ENCODE results near the gene PTH2R.
"Not testable (repeated sequence)": the region's sequence is repeated elsewhere in the genome, so short reads cannot be mapped to it uniquely, and the experiment has no call there.

DNA sequence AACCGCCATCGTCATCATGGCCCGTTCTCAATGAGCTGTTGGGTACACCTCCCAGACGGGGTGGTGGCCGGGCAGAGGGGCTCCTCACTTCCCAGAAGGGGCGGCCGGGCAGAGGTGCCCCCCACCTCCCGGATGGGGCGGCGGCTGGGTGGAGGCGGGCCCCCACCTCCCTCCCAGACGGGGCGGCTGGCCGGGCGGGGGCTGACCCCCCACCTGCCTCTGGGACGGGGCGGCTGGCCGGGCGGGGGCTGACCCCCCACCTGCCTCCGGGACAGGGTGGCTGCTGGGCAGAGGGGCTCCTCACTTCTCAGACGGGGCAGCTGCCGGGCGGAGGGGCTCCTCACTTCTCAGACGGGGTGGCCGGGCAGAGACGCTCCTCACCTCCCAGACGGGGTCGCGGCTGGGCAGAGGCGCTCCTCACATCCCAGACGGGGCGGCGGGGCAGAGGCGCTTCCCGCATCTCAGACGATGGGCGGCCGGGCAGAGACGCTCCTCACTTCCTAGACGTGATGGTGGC, 29.2 kb upstream of the PTH2R start:
- TF ChIP-seq, protein P1, sequence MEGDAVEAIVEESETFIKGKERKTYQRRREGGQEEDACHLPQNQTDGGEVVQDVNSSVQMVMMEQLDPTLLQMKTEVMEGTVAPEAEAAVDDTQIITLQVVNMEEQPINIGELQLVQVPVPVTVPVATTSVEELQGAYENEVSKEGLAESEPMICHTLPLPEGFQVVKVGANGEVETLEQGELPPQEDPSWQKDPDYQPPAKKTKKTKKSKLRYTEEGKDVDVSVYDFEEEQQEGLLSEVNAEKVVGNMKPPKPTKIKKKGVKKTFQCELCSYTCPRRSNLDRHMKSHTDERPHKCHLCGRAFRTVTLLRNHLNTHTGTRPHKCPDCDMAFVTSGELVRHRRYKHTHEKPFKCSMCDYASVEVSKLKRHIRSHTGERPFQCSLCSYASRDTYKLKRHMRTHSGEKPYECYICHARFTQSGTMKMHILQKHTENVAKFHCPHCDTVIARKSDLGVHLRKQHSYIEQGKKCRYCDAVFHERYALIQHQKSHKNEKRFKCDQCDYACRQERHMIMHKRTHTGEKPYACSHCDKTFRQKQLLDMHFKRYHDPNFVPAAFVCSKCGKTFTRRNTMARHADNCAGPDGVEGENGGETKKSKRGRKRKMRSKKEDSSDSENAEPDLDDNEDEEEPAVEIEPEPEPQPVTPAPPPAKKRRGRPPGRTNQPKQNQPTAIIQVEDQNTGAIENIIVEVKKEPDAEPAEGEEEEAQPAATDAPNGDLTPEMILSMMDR (IDR thresholded peaks at IDR 0.05): not testable (repeated sequence)
- not testable (repeated sequence) for TF ChIP-seq POLR2A (IDR thresholded peaks at IDR 0.05)

All from Peyer's patch (tissue), 4 donors.